ENCODE measurements around the gene PCF11. TPM values are rescaled to one million over a fixed set of nuclear protein-coding genes. Genes with fewer than 3 reads are reported as not detected.

The PCF11 gene
- polyA plus RNA-seq, 4 donors, result 58.7 to 86.9 (median 80.8) TPM

Other genes starting within 250 kb of the PCF11 start
- gene RAB30, start 85.2 kb upstream of the PCF11 start, polyA plus RNA-seq (ENCODE audit: insufficient read length in 4 of 4), result 1 to 10 TPM; 7.1 to 8.5 (median 8.3) TPM
- 10 to 100 TPM; 15.1 to 22.0 (median 20.5) TPM for gene ANKRD42, start 36.6 kb downstream of the PCF11 start, polyA plus RNA-seq (ENCODE audit: insufficient read length in 4 of 4)
- 10 to 100 TPM; 83.8 to 94.5 (median 91.7) TPM for gene CCDC90B, start 129.2 kb downstream of the PCF11 start, polyA plus RNA-seq (ENCODE audit: insufficient read length in 4 of 4)